HEK293T (cell line): ENCODE measurements around the gene PACS2.

Source experiments
- BHLHE40 ChIP-seq: fragments of 450-650 bp; IDR thresholded peaks from 2 replicates; pipeline ENCODE4 v1.6.1; 2016; ENCODE audit warnings: mild to moderate bottlenecking, moderate library complexity, borderline replicate concordance
- CTBP1 ChIP-seq: fragments of 450-650 bp; IDR thresholded peaks from 2 replicates; pipeline ENCODE4 v1.6.1; 2016; ENCODE audit warnings: borderline replicate concordance
- ELF4 ChIP-seq: fragments of 450-650 bp; IDR thresholded peaks from 2 replicates; pipeline ENCODE4 v1.6.1; 2017; ENCODE audit warnings: antibody characterized with exemption
- FOXA1 ChIP-seq: fragments of 450-650 bp; IDR thresholded peaks from 2 replicates; pipeline ENCODE4 v1.6.1; 2016; ENCODE audit warnings: mild to moderate bottlenecking
- FOXK2 ChIP-seq: fragments of 450-650 bp; IDR thresholded peaks from 2 replicates; pipeline ENCODE4 v1.6.1; 2016; ENCODE audit warnings: mild to moderate bottlenecking
- FOXM1 ChIP-seq: fragments of 450-650 bp; IDR thresholded peaks from 2 replicates; pipeline ENCODE4 v1.6.1; 2017; ENCODE audit warnings: mild to moderate bottlenecking, borderline replicate concordance
- L3MBTL2 ChIP-seq: fragments of 450-650 bp; conservative IDR thresholded peaks from 2 replicates; pipeline ENCODE4 v1.6.1; 2016; ENCODE audit warnings: mild to moderate bottlenecking
- NFRKB ChIP-seq: fragments of 450-650 bp; IDR thresholded peaks from 2 replicates; pipeline ENCODE4 v1.6.1; 2016; ENCODE audit warnings: mild to moderate bottlenecking, moderate library complexity
- SP1 ChIP-seq: fragments of 450-650 bp; IDR thresholded peaks from 2 replicates; pipeline ENCODE4 v1.6.1; 2017
- SUZ12 ChIP-seq: fragments of 450-650 bp; IDR thresholded peaks from 2 replicates; pipeline ENCODE4 v1.6.1; 2016; ENCODE audit warnings: mild to moderate bottlenecking
- TARDBP ChIP-seq: fragments of 450-650 bp; IDR thresholded peaks from 2 replicates; pipeline ENCODE4 v1.6.1; 2016
- ZNF384 ChIP-seq: fragments of 450-650 bp; IDR thresholded peaks from 2 replicates; pipeline ENCODE4 v1.6.1; 2016
- TF ChIP-seq, protein P1 (sequence below): fragments of 450-650 bp; IDR thresholded peaks from 2 replicates; pipeline ENCODE4 v1.6.1; 2016

DNA sequence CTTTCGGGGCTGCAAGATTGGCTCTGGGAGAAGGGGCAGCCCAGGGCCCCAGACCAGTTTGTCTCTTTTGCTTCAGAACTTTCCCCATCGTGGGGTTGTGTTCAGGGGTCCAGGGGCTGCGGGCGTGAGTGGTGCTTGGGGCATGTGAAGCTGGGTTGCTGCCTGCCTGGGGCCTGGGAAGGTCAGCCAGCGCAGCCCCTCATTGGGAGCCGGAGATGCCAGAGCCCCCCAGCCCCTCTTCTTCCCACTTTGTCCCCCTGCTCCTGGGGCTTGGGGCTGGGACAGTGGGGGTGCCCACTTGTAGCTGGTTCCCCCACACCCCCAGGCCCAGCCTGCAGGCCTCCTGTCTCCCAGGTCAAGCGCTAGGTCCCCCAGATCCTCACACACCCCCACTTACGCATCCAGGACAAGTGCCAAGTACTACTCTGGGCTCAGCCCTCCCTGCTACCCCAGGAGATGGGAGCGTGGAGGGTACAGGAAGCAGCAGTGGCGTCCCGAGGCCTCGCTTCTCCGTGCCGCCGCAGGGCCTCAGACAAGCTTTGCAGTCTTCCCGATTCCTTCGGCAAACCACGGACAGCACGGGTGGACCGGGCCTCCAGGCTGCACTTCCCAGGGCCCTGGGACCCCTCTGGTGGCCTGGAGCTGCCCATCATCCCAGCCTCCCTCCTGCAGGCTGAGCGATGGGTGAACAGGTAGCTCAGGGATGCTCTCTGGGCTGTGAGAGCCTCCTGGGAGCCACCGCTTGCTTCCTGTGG is 41.5 kb downstream of the PACS2 start:
- no peak for TF ChIP-seq TARDBP
- no peak for TF ChIP-seq FOXM1
- no peak for TF ChIP-seq L3MBTL2
- TF ChIP-seq, protein P1, sequence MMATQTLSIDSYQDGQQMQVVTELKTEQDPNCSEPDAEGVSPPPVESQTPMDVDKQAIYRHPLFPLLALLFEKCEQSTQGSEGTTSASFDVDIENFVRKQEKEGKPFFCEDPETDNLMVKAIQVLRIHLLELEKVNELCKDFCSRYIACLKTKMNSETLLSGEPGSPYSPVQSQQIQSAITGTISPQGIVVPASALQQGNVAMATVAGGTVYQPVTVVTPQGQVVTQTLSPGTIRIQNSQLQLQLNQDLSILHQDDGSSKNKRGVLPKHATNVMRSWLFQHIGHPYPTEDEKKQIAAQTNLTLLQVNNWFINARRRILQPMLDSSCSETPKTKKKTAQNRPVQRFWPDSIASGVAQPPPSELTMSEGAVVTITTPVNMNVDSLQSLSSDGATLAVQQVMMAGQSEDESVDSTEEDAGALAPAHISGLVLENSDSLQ, result no peak
- TF ChIP-seq ELF4, result no peak
- no peak for TF ChIP-seq BHLHE40
- no peak for TF ChIP-seq FOXK2
- TF ChIP-seq ZNF384, result no peak
- TF ChIP-seq NFRKB, result no peak
- no peak for TF ChIP-seq SUZ12
- TF ChIP-seq FOXA1, result no peak
- no peak for TF ChIP-seq SP1
- no peak for TF ChIP-seq CTBP1
